ENCODE data around the gene SNX6.

GRCh38 chr14:34633742-34634141 lies 3.8 kb upstream of the SNX6 start:
- TF ChIP-seq, protein P1, sequence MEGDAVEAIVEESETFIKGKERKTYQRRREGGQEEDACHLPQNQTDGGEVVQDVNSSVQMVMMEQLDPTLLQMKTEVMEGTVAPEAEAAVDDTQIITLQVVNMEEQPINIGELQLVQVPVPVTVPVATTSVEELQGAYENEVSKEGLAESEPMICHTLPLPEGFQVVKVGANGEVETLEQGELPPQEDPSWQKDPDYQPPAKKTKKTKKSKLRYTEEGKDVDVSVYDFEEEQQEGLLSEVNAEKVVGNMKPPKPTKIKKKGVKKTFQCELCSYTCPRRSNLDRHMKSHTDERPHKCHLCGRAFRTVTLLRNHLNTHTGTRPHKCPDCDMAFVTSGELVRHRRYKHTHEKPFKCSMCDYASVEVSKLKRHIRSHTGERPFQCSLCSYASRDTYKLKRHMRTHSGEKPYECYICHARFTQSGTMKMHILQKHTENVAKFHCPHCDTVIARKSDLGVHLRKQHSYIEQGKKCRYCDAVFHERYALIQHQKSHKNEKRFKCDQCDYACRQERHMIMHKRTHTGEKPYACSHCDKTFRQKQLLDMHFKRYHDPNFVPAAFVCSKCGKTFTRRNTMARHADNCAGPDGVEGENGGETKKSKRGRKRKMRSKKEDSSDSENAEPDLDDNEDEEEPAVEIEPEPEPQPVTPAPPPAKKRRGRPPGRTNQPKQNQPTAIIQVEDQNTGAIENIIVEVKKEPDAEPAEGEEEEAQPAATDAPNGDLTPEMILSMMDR (IDR thresholded peaks at IDR 0.05; ENCODE audit: low read depth, low read length): no peak
- TF ChIP-seq POLR2A (IDR thresholded peaks at IDR 0.05; ENCODE audit: extremely low read depth, insufficient read length) (no peak), MYC (IDR thresholded peaks at IDR 0.05; ENCODE audit: low read depth, low read length) (no peak)
- TF ChIP-seq, protein P2, sequence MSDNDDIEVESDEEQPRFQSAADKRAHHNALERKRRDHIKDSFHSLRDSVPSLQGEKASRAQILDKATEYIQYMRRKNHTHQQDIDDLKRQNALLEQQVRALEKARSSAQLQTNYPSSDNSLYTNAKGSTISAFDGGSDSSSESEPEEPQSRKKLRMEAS (IDR thresholded peaks at IDR 0.05; ENCODE audit: low read depth, low read length): no peak
